H54 (cell line): ENCODE data around the gene ASB3.
"Not testable (repeated sequence)": the region's sequence is repeated elsewhere in the genome, so short reads cannot be mapped to it uniquely, and the experiment has no call there.

Experiments
- DNase-seq: peaks from one replicate; pipeline ENCODE4 v3.0.0; 2011; ENCODE audit warnings: low spot score, mixed read lengths; ENCODE audit not compliant: insufficient read length
- FAIRE-seq: peaks from 3 replicates; lab custom pipeline; 2011; peaks lifted over from hg19 to GRCh38; lab: Jason Lieb, UNC
- POLR2A ChIP-seq: IDR thresholded peaks from 2 replicates; pipeline ENCODE4 v1.6.1; 2011; ENCODE audit warnings: low read depth, mild to moderate bottlenecking, low read length

ASB3 gene

GRCh38 chr2:53769318-53769945 is 17.3 kb downstream of the ASB3 start:
- no peak for TF ChIP-seq POLR2A
- FAIRE-seq (no peak), DNase-seq (no peak)

DNA sequence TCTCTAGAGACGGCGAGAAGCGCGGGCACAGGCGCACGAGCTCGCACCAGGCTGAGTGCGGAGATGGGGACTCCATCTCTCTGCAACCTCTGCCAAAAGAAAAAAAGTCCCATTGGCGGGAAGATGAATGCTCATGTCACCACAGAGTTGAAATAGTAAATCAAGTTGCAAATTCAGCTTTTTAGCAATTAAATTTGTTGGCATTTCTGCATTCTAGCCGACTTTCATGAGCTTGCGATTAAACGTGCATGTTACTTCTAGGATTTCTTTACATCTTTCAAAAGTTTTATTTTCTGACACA is 18.6 kb downstream of the ASB3 start:
- FAIRE-seq (no peak), DNase-seq (no peak)
- no peak for TF ChIP-seq POLR2A

DNA sequence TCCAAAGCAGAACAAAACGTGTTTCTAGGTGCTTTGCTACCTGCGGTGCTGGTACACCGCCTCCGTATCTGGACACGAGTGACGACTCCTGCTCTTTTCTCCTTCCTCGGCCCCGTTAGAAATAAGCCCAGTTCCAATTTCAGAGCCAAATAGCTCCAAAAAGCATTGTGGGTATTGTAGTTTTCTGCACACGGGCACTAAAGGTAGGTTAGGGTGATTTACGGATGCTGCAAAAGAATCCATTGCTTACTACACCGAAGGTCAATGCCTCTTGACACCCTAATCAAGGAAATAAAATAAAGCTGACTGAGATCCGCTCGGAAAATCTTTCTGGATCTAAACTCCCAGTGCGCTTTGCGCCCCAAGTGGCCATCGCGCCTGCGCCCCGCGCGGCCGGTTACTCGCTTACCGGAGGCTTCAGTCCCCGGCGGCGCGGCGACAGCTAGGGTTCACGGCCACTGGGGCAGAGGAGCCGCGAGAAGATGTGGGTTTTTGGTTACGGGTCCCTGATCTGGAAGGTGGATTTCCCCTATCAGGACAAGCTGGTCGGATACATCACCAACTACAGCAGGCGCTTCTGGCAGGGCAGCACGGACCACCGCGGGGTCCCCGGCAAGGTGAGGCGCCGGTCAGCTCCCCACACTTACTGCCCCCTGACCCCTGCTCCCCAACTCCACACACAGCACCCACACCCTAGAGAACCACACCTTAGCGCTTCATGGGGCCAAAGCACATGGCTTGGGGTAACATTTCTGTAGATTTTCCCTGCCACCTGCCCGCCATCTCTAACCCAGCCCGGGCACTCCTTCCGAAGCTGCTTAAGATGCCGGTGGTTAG is 19.1 kb downstream of the ASB3 start, which contains the start of gene CHAC2:
TSS of gene CHAC2 (plus strand) at position 400 of the 837 bp plus-strand sequence. CDS start at position 483, 83 bp downstream.
- DNase-seq = peak; percentile 69

DNA sequence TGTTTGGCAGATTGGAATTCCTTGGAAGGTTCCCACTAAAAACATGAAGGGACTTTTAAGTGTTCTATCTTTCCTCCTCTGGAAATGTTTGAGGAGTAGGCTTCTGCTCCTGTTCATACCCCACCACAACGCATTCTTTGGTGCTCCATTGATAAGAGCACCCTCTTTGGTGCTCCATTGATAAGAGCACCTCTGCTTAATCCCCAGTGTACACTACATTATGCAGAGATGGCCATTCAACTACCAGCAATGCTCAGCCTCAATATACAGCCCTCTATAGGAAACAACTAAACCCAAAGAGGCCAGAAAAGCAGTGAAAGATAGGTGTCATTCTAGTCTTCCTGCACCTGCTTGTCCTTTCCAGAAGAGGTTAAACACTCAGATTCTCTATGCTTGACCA is 21.0 kb downstream of the ASB3 start:
- TF ChIP-seq POLR2A = no peak
- FAIRE-seq (no peak), DNase-seq (no peak)

More for the DNA sequence above, 19.1 kb downstream of the ASB3 start, which contains the start of gene CHAC2:
- peak; percentile 80 for TF ChIP-seq POLR2A
- FAIRE-seq = peak; percentile 96

DNA sequence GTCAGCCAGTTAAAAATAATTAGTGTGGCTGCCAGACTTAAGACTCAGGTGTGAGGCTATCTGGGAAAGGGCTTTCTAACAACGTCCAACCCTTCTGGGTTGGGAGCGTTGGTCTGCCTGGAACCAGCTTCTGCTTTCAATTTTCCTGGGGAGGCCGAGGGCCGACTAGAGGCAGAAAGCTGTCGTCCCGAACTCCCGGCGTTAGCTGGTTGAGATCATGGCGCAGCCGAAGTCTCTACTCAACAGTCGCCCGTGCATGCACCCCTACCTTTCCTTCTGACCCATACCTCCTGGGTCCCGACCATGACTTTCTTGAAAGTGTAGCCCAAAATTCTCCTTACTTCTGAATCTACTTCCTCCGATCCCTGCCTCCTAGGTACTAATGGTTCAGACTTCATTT is 29.5 kb downstream of the ASB3 start:
- DNase-seq, FAIRE-seq: not testable (repeated sequence)

GRCh38 chr2:53756644-53757043 is 30.1 kb downstream of the ASB3 start:
- DNase-seq = no peak
- no peak for TF ChIP-seq POLR2A
- FAIRE-seq = no peak

- FAIRE-seq = peak; percentile 23
These were observed 31.6 kb downstream of the ASB3 start for GRCh38 chr2:53755121-53755520.

DNA sequence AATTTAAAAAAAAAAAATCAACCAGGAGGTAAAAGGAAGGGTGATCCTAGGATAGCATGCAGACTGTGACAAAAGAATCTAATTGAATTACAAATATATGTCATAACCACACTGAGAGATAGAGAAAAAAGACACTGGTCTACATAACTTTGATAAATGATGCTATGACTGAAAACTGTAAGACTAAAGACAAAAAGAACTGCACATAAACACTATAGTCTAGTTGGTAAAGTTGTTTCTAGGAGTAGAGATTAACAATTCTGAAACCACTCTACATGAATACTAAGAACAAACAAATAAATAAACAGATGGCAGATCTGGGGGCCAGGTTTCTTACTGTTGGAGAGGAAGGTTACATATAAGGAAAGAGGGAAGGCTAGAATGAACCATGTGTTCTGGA is 33.7 kb downstream of the ASB3 start:
- no peak for TF ChIP-seq POLR2A
- DNase-seq = no peak
- FAIRE-seq = no peak

More at GRCh38 chr2:53755121-53755520, 31.6 kb downstream of the ASB3 start:
- no peak for DNase-seq
- TF ChIP-seq POLR2A = no peak

GRCh38 chr2:53752385-53752784 is 34.4 kb downstream of the ASB3 start:
- DNase-seq = no peak
- FAIRE-seq = peak; percentile 23
- TF ChIP-seq POLR2A = no peak

- FAIRE-seq = peak; percentile 92
- no peak for TF ChIP-seq POLR2A
- DNase-seq = peak; percentile 9
These were observed 35.0 kb downstream of the ASB3 start for GRCh38 chr2:53751728-53752127.

GRCh38 chr2:53750041-53750768 is 36.5 kb downstream of the ASB3 start:
- FAIRE-seq (no peak), DNase-seq (no peak)
- no peak for TF ChIP-seq POLR2A

DNA sequence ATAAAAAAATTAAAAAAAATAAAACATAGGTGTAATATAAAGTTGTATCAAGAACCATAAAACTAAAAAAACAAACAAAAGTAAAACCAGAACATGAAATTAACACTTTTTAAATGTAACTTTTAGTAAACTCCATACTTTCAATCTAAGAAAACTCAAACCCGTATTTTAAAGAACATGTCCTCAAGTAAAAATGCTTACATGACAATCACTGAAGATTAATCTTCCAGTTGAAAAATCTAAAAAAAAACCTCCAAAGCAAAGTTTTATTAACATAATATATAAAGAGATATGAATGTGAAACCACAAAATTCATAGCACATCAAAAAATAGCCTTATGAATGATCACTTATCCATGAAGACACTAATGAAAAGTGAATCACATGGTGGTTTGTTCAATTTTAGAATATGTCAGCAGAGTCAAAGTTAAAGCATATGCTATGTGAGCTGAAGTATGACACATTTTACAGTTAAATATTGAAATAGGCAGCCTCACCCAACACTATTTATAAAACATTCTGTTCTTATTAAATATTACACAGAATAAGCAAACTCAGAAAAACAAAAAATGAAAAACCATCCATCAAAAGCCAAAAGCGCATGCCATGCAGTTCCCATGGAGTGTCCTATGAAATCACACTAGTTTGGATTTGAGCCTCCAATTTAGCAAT is 42.2 kb downstream of the ASB3 start:
- no peak for DNase-seq
- FAIRE-seq = no peak
- TF ChIP-seq POLR2A = no peak

DNA sequence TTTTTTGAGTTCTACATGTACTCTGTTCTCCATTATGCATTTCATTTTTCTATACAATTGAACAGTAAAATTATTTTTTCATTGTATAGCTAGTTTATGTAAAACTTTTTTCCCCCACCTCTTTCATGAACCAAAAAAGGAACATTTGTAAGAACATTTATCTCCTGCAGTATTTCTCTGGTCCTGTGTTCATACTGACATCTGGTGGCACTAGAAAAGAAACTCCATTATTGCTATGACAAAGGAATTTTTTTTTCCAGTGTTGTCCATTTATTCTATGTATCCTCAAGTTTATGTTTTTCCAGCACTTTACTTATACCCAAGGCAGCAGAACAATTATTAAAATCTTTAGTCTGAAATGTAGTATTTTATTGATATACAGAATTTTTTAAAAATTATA is 46.6 kb downstream of the ASB3 start:
- FAIRE-seq = peak; percentile 23
- TF ChIP-seq POLR2A = no peak
- no peak for DNase-seq
